Endodermal cell (in vitro differentiated cells): ENCODE results near the gene DNAH9. TPM values are rescaled to one million over a fixed set of nuclear protein-coding genes. Genes with fewer than 3 reads are reported as not detected.

ENCODE experiments used
- DNase-seq: peaks from one replicate; pipeline ENCODE4 v3.0.0-alpha.2; 2017
- H3K27ac ChIP-seq: 2 replicates; pipeline ENCODE4 v1.5.1; 2013; ENCODE audit warnings: mild to moderate bottlenecking, low read depth, low read length, moderate library complexity
- H3K27me3 ChIP-seq: 2 replicates; pipeline ENCODE4 v1.6.1; 2013; ENCODE audit warnings: mild to moderate bottlenecking, low read length, moderate library complexity; ENCODE audit not compliant: insufficient read depth, control insufficient read depth, poor library complexity, severe bottlenecking
- H3K36me3 ChIP-seq: 2 replicates; pipeline ENCODE4 v1.7.0; 2013; ENCODE audit warnings: mild to moderate bottlenecking, low read length, moderate library complexity; ENCODE audit not compliant: control insufficient read depth, insufficient read depth
- H3K4me1 ChIP-seq: one replicate; pipeline ENCODE4 v1.7.0; 2013; ENCODE audit warnings: low read length; ENCODE audit not compliant: control insufficient read depth, insufficient read depth
- H3K4me3 ChIP-seq: 2 replicates; pipeline ENCODE4 v1.5.1; 2013; ENCODE audit warnings: mild to moderate bottlenecking, low read length, moderate library complexity
- H3K9ac ChIP-seq: 2 replicates; pipeline ENCODE4 v1.6.1; 2013; ENCODE audit warnings: mild to moderate bottlenecking, low read length, moderate library complexity; ENCODE audit not compliant: poor library complexity, severe bottlenecking; ENCODE audit errors: extremely low read depth
- H3K9me3 ChIP-seq: 2 replicates; pipeline ENCODE4 v1.6.1; 2013; ENCODE audit warnings: mild to moderate bottlenecking, low read length, moderate library complexity; ENCODE audit not compliant: control insufficient read depth
- H3K27ac Mint-ChIP-seq: 2 replicates; pipeline ENCODE4 v1.8.0; 2020; ENCODE audit warnings: mixed read lengths
- H3K27me3 Mint-ChIP-seq: 2 replicates; pipeline ENCODE4 v1.8.0; 2021; ENCODE audit warnings: mild to moderate bottlenecking, mixed read lengths; ENCODE audit not compliant: insufficient read depth
- H3K36me3 Mint-ChIP-seq: 2 replicates; pipeline ENCODE4 v1.8.0; 2020; ENCODE audit warnings: low read depth, mixed read lengths
- H3K4me1 Mint-ChIP-seq: 2 replicates; pipeline ENCODE4 v1.8.0; 2020; ENCODE audit warnings: mixed read lengths
- H3K4me3 Mint-ChIP-seq: 2 replicates; pipeline ENCODE4 v1.8.0; 2020; ENCODE audit warnings: mild to moderate bottlenecking, moderate library complexity, mixed read lengths
- H3K9me3 Mint-ChIP-seq: 2 replicates; pipeline ENCODE4 v1.8.0; 2020; ENCODE audit warnings: mild to moderate bottlenecking, mixed read lengths
- CTCF ChIP-seq: fragments of 200-600 bp; sonication (generic); conservative IDR thresholded peaks from 2 replicates; pipeline ENCODE4 v1.5.0; 2021; ENCODE audit warnings: antibody characterized with exemption, mild to moderate bottlenecking
- WGBS, 2 experiments: methylation state at CpG; one replicate each; pipeline versions ENCODE4 v1.1.5 to v1.1.7; 2013; ENCODE audit warnings: missing lambda C conversion rate in 2 of 2, mixed read lengths in 1 of 2; ENCODE audit not compliant: insufficient coverage in 1 of 2, insufficient read length in 1 of 2; 5-methylcytosine and 5-hydroxymethylcytosine counted together
- total RNA-seq, 2 donors: library from RNA; stranded (reverse); fragmentation: NEBNext Ultra II Directional in 1 of 2; extraction: Animal tissue kit (Norgen Biotek cat#: 25700) in 1 of 2; gene quantifications; 2 replicates in 1 of 2; 3 replicates in 1 of 2; pipeline ENCODE4 v1.2.1, GENCODE V29; 2021

DNAH9 gene
- total RNA-seq, 2 donors from 2014 or later = 0.64 to 1.2 TPM

GRCh38 chr17:11671126-11671525, 72.9 kb downstream of the DNAH9 start:
- peaks cover 3% of the 10 kb centered on the region for H3K9me3 Mint-ChIP-seq
- Histone ChIP-seq H3K9me3 (no peaks in the 10 kb centered on the region), H3K4me1 (no peaks in the 10 kb centered on the region), H3K27me3 (no peaks in the 10 kb centered on the region), H3K9ac (no peak overlapping the region), H3K27ac (no peak overlapping the region), H3K36me3 (no peaks in the 10 kb centered on the region), H3K4me3 (no peak overlapping the region)
- DNase-seq = no peak
- H3K4me3 Mint-ChIP-seq = no peak overlapping the region
- 77 to 82% methylated on average over 4 of the region's 4 CpGs for whole genome bisulfite sequencing, 2 experiments
- no peak overlapping the region for H3K27ac Mint-ChIP-seq
- no peaks in the 10 kb centered on the region for H3K4me1 Mint-ChIP-seq
- TF ChIP-seq CTCF = no peak
- no peaks in the 10 kb centered on the region for H3K27me3 Mint-ChIP-seq
- H3K36me3 Mint-ChIP-seq = no peaks in the 10 kb centered on the region

- Mint-ChIP-seq H3K9me3 (no peaks in the 10 kb centered on the region), H3K36me3 (no peaks in the 10 kb centered on the region), H3K4me3 (no peak overlapping the region), H3K27ac (no peak overlapping the region), H3K27me3 (no peaks in the 10 kb centered on the region), H3K4me1 (no peaks in the 10 kb centered on the region)
- H3K27me3 ChIP-seq = no peaks in the 10 kb centered on the region
- H3K27ac ChIP-seq = no peak overlapping the region
- H3K36me3 ChIP-seq = no peaks in the 10 kb centered on the region
- no peaks in the 10 kb centered on the region for H3K9me3 ChIP-seq
- TF ChIP-seq CTCF = no peak
- DNase-seq = no peak
- H3K4me1 ChIP-seq = no peaks in the 10 kb centered on the region
- H3K4me3 ChIP-seq = no peak overlapping the region
- 91 to 92% methylated on average over 2 of the region's 2 CpGs for WGBS, 2 experiments
- no peak overlapping the region for H3K9ac ChIP-seq
Observed at GRCh38 chr17:11682646-11683045, 84.4 kb downstream of the DNAH9 start.

GRCh38 chr17:11690681-11691080, 92.4 kb downstream of the DNAH9 start:
- H3K9me3 ChIP-seq = no peaks in the 10 kb centered on the region
- H3K4me3 ChIP-seq = no peak overlapping the region
- no peaks in the 10 kb centered on the region for H3K36me3 ChIP-seq
- no peaks in the 10 kb centered on the region for H3K27me3 ChIP-seq
- no peaks in the 10 kb centered on the region for H3K4me1 ChIP-seq
- no peak for TF ChIP-seq CTCF
- H3K27me3 Mint-ChIP-seq = peaks cover 2% of the 10 kb centered on the region
- H3K9me3 Mint-ChIP-seq = no peaks in the 10 kb centered on the region
- no peak overlapping the region for H3K9ac ChIP-seq
- DNase-seq = no peak
- WGBS, 2 experiments = 88 to 91% methylated on average over 5 of the region's 5 CpGs
- no peaks in the 10 kb centered on the region for H3K36me3 Mint-ChIP-seq
- H3K27ac ChIP-seq = no peak overlapping the region
- H3K27ac Mint-ChIP-seq = no peak overlapping the region
- no peaks in the 10 kb centered on the region for H3K4me1 Mint-ChIP-seq
- H3K4me3 Mint-ChIP-seq = no peak overlapping the region
